Activated effector memory CD4-positive, alpha-beta T cell treated with Interleukin-2 at 50 U/mL for 16 hours (primary cell): ENCODE measurements around the gene RBBP8NL.

Experiments
- DNase-seq: peaks from one replicate; pipeline ENCODE4 v3.0.0-alpha.2; 2020

The RBBP8NL gene

DNA sequence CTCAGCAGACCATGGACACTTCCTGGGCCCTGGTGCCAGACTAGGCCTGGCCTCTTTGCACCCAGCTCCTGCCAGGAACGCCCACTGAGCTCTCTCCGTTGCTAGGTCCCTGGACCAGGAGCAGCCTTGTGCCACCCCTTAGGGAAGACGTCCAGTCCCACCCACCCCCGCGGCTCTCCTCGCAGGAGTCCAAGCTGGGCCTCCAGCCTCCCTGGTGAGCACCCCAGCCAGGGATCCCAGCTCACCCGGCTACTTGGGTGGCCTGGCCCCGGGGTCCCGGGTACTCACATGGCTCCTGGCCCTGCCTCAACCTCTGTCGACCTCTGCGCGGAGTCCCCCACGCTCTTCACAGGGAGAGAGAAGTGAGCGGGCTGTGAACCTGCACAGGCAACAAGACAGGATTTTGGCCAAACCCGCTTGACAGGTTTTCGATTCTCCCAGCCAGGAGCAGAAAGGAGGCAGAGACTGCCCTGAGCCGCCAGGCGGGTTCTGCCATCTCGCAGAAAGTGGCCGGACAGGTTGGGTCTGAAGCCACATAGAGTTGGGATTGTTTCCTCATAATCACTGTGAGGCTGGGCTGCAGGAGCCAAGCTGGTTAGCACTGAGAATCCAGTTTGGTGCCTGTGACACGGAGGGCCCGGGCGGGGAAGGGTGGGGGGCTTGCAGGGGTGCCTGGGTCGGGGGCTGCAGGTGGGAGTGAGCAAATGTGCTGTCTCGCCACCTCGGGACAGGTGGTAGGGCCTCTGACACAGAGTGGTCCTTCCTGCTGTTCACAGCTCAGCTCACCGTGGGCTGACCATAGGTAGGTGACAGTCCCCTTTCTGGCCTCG, at the start of gene RBBP8NL:
TSS of gene RBBP8NL (minus strand) at position 368 of the 830 bp plus-strand sequence. CDS start 7,892 bp downstream, outside the sequence.
- DNase-seq = no peak

GRCh38 chr20:62476056-62476838, 48.9 kb upstream of the RBBP8NL start:
- DNase-seq = no peak

DNA sequence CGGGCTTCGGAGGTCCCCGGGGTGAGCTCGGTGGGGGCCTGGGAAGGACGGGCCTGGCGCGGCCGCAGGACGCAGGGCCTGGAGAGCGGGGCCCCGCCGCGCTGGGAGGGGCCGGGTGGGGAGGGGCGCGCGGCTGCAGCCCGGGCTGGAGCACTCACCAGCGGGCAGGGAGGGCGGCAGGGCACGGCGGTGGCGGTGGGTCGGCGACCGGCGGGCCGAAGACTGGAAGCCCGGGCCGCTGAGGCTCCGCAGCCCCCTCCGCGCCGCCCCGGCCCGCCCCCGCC, 48.4 kb upstream of the RBBP8NL start, which contains the start of gene GATA5:
TSS of gene GATA5 (minus strand) at position 224 of the 284 bp plus-strand sequence. CDS start 474 bp downstream, outside the sequence.
- DNase-seq = no peak

DNA sequence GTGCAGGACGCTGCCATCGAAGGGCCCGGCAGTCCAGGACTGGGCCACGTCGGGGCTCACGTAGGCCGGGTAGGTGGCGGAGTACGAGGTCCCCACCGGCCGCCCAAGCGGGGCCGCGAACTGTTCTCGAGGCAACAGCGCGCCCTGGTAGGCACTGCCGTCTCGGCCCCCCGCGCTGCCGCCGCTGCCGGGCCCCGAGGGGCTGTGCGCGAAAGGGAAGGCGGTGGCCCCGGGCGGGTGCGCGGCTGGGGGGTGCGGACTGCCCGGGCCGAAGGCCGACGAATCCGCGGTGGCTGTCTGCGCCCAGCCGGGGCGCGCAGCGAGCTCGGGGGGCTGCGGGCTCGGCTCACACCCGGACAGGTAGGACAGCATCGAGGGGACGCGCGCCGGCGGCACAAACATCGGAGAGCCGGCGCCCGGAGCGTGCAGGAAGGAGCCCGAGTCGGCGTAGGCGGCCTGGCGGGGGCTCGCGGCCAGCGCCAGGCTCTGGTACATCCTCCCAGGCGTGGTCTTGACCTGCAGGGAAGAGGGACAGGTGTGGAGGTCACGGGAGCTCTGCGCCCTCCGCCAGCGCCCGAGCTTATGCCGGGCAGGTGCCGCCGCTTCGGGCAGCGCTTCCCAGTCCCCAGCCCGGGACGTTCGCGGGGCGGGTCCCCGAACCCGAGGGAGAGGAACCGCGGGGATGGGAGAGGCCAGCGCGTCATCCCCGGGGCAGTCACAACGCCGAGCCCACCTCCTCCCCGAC, 47.9 kb upstream of the RBBP8NL start:
- no peak for DNase-seq

GRCh38 chr20:62474604-62475026, 47.3 kb upstream of the RBBP8NL start:
- no peak for DNase-seq

GRCh38 chr20:62473717-62474603, 46.6 kb upstream of the RBBP8NL start:
- DNase-seq = no peak

DNA sequence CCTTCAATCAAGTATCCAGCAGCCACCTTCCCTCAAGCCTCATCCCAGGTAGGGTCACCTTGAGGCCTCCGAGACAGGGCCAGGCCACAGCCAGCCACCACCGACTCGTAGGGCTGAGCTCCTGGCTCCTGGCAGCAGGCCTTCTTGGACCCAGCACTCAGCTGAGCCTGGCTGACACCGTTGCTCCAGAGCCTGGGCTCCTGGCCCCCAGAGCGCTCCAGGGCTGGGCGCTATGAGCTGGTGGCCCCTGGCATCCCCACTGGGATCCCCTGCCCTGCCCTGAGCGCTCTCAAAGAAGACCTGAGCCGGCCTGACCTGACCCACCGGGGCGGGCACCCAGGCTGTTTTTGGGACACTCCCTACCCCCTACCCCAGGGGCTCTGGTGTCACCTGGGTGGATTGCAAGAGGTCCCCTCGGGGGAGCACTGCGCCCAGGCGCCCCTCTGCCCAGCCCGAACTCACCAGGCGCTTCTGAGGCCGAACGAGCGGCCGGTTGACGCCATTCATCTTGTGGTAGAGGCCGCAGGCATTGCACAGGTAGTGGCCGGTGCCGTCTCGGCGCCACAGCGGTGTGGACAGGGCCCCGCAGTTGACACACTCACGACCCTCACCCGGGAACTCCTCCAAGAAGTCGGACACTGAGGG, 45.7 kb upstream of the RBBP8NL start:
- DNase-seq = no peak

DNA sequence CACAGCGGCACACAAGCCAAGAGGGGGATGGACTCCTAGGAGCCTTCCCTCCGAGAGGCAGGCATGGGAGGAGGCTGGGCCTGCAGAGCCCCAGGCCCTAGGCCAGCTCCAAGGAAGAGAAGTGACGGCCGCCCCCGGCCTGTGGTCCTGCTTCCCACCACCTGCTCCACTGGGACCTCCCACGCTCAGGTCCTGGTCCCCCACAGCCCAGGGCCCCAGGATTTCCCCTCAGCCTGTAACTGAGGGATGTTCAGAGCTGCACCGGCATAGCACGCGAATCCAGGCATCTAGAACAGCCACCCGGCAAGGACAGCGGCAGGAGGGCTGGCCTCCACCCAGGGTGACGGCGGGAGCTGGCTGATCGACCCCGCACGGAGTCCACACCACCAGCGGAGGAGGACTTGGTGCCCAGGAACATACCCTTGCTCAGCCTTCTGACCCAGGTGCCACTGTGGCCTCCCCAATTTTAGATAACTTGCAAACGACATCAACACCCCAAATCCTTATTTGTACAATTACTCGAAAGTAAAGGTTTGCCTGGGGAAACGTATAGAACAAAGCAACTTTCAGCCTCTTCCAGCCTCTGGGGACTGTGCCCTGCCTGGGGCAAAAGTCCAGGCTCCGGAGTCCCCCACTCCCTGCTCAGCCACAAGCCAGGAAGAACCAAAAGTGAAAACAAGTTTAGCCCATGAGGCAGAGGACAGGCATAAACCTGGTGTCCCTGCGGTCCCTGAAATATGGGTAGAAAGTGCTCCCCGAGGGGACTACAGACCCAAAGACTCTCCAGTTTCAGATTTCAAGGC, 45.0 kb upstream of the RBBP8NL start:
- DNase-seq = no peak

- no peak for DNase-seq
These were observed 43.1 kb upstream of the RBBP8NL start for GRCh38 chr20:62470459-62470858.

GRCh38 chr20:62470001-62470400, 42.7 kb upstream of the RBBP8NL start:
- no peak for DNase-seq

DNA sequence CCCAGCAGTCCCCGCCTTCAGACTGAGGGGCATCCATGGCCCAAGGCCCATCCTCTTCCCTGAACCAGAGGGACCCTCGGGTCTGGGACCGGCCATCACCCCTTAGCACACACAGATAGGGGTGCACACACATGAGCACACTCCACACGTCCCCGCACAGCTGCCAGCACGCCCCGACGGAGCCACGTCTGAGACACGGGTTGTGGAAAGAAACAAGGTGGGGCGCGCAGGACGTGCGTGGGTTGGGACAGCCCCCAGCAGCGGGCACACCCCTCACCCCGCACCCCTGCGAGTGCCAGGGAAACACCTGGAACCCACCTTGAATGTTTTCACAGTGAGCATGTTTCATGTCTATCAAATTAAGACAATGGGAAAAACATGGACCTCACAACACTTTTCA, 42.0 kb upstream of the RBBP8NL start:
- DNase-seq = no peak

DNA sequence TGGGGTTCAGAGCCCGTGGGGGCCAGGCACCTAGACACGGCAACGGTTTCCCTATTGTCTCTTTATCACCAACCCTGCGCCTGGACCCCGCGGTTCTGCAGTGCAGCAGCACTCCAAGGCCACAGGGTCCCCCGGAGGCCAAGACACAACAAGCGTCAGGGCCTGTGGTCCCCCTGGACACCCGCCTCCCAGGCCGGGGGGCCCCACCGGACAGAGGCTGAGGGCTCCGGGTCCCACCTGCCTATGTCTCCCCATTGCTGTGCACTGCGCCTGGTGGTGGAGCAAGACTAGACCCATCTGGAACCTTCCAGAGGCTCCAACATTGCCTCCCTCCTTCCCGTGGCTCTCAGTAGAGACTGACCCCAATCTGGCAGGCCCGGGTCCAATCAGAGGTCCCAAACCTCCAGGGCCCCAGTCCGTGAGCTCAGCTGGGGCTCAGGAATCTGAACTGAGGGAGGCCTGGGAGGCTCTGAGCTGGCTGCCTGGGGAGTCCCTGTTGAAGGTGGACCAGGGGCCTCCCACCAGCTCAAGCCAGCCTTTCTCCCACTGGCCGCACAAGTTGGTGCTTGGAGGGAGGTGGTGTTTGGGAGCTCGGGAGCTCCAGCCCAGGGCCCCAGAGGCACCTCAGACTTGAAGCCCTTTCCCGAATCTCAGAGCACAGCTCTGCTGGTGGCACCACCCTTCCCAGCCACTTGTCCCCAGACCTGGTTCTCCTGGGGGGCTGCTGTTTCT, 39.6 kb upstream of the RBBP8NL start:
- DNase-seq = no peak

DNA sequence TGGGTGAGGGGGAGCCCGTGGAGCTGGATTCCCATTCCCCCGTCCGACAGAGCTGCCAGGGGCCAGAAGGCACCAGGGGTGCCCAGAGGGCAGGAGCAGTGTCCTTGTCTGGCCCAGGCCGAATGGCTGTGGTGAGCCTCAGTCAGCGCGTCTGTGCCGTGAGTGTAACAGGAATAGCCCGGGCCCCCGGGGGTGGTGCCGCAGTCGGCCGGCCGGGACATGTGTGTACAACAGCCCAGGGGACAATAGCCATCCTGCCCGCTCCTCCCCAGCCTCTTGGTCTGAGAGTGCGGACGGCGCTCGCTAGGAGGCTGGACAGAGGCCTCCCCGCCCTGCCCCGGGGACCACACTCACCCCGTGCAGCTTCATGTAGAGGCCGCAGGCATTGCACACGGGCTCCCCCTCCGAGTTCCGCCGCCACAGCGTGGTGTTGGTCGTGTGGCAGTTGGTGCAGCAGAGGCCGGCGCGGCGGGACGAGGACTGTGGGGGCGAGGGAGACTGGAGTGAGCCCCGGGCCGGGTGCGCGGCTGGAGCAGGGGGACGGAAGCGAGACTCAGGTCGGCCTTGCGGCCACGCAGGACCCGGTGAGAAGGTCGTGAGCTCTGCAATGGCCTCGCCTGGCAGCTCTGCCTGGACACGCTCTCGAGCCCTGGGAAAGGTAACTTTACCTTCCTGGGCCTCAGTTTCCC, 38.9 kb upstream of the RBBP8NL start:
- no peak for DNase-seq

- DNase-seq = no peak
These were observed 37.7 kb upstream of the RBBP8NL start for GRCh38 chr20:62464990-62465389.

- no peak for DNase-seq
These were observed 37.1 kb upstream of the RBBP8NL start for GRCh38 chr20:62464425-62464770.

DNA sequence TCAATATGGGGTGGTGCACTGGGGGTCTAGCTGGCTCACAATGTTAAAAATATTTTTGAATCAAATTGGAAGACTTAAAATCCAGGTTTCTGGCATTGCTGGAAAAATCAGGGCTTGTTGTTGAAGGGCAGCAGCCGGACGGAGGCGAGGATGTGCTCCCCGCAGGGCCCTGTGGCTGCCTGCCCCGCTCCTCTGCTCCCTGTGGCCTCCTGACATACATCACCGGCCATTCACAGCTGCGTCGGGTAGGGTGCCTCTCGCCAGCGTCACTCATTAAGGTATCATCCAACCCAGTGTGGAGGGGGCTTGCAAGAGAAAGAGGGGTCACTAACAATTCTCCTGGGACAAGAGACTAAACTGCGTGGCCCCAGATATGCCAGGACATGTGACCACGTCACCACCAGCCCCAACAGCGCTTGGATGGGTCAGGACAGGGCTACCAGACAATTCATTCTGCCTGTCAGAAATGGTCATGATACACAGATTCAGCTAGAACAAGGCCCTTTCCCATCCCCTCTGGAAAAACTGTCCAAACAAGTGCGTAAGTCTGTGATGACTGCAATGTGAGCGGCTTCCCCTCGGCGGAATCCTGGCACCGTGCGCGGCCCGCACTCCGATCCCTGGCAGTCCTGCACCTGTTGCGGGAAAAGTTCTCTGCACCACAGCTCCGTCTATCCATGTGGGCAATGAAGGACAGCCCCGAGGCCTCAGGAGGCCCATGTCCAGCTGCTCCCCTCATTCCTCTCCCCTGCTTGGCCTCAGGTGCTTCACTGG, 36.5 kb upstream of the RBBP8NL start:
- no peak for DNase-seq

- DNase-seq = no peak
These were observed 35.7 kb upstream of the RBBP8NL start for GRCh38 chr20:62462976-62463592.

DNA sequence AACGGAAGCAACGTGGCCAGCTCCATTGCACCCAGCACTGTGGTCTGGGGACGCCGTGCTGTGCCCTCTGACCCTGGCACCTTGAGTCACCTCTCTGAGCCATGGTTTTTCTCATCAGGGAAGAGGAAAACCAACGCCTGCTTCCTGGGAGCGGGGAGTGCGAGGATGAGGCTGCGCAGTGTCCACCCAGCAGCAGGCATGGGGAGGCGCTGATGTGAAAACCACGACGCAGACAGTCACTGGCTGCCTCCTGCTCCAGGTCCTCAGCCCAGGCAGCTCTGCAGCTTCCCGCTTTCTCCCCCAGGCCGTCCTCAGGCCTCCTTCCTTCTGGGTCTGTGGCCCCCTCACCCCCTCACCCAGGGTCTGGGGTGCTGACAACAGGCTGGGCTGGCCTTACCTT, 34.5 kb upstream of the RBBP8NL start:
- no peak for DNase-seq
